ENCODE data around the gene SLC16A9.

- TF ChIP-seq EZH2 (IDR thresholded peaks at IDR 0.05; ENCODE audit: insufficient read depth, poor library complexity, severe bottlenecking) (no peak), EZH2phosphoT487 (IDR thresholded peaks at IDR 0.05; ENCODE audit: insufficient read depth, low read depth) (no peak)
Measured at GRCh38 chr10:59684006-59684405, 25.6 kb downstream of the SLC16A9 start.

Measured in GM23248 (cell line).